NCI-H2171 treated with DMSO at 0.1 percent for 48 hours (cell line): ENCODE data around the gene KDM4B.
A peak's percentile ranks its signal among the peaks of the same experiment; 100 is the strongest.

ENCODE experiments used
- DNase-seq: peaks from one replicate; lab custom pipeline; 2025; lab: John Stamatoyannopoulos, UW

Gene KDM4B

GRCh38 chr19:5013761-5014160 lies 44.8 kb downstream of the KDM4B start:
- DNase-seq = no peak

GRCh38 chr19:5014941-5015340 lies 46.0 kb downstream of the KDM4B start:
- no peak for DNase-seq

- no peak for DNase-seq
These were observed 47.4 kb downstream of the KDM4B start for GRCh38 chr19:5016268-5016667.

- DNase-seq = no peak
These were observed 47.9 kb downstream of the KDM4B start for GRCh38 chr19:5016781-5017180.

GRCh38 chr19:5017235-5017634 lies 48.3 kb downstream of the KDM4B start:
- no peak for DNase-seq

GRCh38 chr19:5018224-5019015 lies 49.5 kb downstream of the KDM4B start:
- no peak for DNase-seq

GRCh38 chr19:5020368-5020767 lies 51.5 kb downstream of the KDM4B start:
- no peak for DNase-seq

GRCh38 chr19:5021046-5021445 lies 52.1 kb downstream of the KDM4B start:
- DNase-seq = no peak

- no peak for DNase-seq
These were observed 53.4 kb downstream of the KDM4B start for GRCh38 chr19:5022066-5022860.

GRCh38 chr19:5023128-5023571 lies 54.2 kb downstream of the KDM4B start:
- DNase-seq = no peak

- DNase-seq = no peak
These were observed 55.4 kb downstream of the KDM4B start for GRCh38 chr19:5024282-5024681.

- DNase-seq = no peak
These were observed 56.1 kb downstream of the KDM4B start for GRCh38 chr19:5025027-5025426.

GRCh38 chr19:5026706-5027273 lies 57.9 kb downstream of the KDM4B start:
- no peak for DNase-seq

GRCh38 chr19:5028229-5028886 lies 59.4 kb downstream of the KDM4B start:
- no peak for DNase-seq

- peak; percentile 86 for DNase-seq
These were observed 60.7 kb downstream of the KDM4B start for GRCh38 chr19:5029596-5029995.

- no peak for DNase-seq
These were observed 61.4 kb downstream of the KDM4B start for GRCh38 chr19:5030136-5030820.

- no peak for DNase-seq
These were observed 61.9 kb downstream of the KDM4B start for GRCh38 chr19:5030822-5031221.

- DNase-seq = peak; percentile 63
These were observed 62.6 kb downstream of the KDM4B start for GRCh38 chr19:5031231-5032100.

- no peak for DNase-seq
These were observed 63.4 kb downstream of the KDM4B start for GRCh38 chr19:5032101-5032967.
